Esophagus mucosa (tissue), 1 donor: ENCODE data around the gene PAGR1. TPM values are rescaled to one million over a fixed set of nuclear protein-coding genes. Genes with fewer than 3 reads are reported as not detected.
"Not testable (repeated sequence)": the region's sequence is repeated elsewhere in the genome, so short reads cannot be mapped to it uniquely, and the experiment has no call there.

Source experiments
- ATAC-seq: fragments of 200-7000 bp; cut with Tn5 transposase; one replicate; pipeline ENCODE4 v1.9.1; 2020
- total RNA-seq: library from RNA; stranded (reverse); gene quantifications from one replicate; pipeline ENCODE4 v1.2.4, GENCODE V29; 2023
- donor health status: DM: yes; HTN: yes; CAD: no.

The PAGR1 gene
- total RNA-seq, 1 donor from 2014 or later: 13.4 TPM

DNA sequence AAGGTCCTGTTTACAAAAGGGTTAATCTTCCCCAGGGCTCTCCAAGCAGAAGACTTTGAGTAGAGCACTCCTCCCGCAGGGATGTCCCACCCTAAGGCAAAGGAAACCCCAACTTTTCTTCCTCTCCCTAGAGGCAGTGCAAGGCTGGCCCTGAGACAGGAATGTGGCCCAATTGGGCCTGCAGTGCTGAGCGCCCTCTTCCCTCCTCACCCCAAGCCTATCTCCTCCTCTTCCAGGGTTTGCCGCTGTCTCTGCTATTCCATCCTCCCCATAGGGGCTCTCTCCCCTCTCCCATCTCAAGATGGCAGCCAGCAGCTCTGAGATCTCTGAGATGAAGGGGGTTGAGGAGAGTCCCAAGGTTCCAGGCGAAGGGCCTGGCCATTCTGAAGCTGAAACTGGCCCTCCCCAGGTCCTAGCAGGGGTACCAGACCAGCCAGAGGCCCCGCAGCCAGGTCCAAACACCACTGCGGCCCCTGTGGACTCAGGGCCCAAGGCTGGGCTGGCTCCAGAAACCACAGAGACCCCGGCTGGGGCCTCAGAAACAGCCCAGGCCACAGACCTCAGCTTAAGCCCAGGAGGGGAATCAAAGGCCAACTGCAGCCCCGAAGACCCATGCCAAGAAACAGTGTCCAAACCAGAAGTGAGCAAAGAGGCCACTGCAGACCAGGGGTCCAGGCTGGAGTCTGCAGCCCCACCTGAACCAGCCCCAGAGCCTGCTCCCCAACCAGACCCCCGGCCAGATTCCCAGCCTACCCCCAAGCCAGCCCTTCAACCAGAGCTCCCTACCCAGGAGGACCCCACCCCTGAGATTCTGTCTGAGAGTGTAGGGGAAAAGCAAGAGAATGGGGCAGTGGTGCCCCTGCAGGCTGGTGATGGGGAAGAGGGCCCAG is 3.0 kb upstream of the PAGR1 start:
- ATAC-seq: no peak

DNA sequence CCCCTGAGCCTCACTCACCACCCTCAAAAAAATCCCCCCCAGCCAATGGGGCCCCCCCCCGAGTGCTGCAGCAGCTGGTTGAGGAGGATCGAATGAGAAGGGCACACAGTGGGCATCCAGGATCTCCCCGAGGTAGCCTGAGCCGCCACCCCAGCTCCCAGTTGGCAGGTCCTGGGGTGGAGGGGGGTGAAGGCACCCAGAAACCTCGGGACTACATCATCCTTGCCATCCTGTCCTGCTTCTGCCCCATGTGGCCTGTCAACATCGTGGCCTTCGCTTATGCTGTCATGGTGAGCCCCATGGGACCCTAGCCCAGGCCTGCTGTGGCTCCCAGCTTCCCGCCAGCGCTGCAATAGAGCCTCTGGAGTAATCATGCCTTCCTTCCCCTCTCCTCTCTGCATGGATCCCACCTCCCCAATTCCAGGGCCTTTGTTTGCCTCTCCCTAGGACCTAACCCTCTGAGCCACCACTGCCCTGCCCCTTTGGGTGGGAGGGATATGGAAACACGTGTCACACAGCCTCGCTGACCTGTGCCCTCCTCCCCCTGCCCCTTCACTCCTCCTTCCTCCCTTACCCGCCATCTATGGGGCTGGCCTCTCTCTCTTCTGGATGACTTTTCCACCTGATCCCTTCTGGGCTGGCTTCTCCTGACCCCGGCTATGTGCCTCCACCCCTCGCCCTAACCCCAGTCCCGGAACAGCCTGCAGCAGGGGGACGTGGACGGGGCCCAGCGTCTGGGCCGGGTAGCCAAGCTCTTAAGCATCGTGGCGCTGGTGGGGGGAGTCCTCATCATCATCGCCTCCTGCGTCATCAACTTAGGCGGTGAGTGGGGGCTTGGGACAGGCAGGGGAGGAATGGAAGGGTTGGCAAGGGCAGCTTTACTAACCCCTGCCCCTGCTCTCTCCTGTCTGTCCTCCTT is 2.0 kb upstream of the PAGR1 start:
- no peak for ATAC-seq

DNA sequence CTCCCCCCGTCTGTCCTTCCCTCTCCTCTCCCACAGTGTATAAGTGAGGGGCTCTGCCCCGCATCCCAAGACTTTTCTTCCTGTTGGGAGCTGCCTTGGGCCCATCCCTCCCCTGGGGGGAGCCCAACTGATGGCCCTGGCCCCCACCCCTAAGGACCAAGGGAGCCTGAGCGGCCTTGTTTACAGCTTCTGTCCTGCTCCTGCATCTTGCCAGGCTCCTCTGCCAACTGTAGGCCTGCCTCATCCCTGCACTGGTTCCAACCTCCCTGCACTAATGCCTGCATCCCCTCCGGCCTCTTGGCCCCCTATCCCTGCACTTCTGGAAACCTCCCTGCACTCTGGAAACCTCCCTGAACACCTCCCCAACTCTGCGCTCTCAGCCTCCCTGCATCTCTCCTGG is 1.4 kb upstream of the PAGR1 start:
- no peak for ATAC-seq

DNA sequence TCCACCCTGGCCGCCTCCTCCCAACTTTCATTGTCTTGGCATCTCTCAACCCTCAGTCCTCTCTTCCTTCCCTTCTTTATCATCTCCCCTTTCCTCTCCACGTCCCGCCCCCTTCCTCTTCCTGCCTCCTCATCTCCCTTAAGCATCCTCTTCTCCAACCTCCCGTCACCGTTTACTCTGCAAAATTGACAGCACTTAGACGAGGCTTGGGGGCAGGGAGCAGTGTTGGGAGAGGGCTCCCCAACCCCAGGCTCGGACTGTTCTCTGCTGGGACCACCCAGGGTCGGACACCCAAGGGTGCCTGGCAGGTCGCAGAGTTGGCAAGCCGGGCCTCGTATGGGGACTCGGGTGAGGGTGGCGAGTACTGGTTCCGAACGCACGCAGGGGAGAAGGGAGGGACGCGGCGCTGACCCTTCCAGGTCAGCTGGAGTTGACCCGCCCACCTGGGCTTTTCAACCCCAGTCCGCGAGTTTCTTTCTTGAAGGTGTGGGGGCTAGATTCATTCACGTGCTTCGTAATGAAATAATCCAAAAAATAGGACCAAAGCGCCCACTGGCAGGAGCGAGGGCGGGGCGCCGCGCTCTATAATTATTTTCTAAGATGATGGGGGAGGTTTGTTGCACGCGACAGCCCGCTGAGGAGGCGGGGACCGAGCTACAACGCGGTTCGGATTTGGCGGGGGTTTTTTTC is 775 bp upstream of the PAGR1 start:
- no peak for ATAC-seq

DNA sequence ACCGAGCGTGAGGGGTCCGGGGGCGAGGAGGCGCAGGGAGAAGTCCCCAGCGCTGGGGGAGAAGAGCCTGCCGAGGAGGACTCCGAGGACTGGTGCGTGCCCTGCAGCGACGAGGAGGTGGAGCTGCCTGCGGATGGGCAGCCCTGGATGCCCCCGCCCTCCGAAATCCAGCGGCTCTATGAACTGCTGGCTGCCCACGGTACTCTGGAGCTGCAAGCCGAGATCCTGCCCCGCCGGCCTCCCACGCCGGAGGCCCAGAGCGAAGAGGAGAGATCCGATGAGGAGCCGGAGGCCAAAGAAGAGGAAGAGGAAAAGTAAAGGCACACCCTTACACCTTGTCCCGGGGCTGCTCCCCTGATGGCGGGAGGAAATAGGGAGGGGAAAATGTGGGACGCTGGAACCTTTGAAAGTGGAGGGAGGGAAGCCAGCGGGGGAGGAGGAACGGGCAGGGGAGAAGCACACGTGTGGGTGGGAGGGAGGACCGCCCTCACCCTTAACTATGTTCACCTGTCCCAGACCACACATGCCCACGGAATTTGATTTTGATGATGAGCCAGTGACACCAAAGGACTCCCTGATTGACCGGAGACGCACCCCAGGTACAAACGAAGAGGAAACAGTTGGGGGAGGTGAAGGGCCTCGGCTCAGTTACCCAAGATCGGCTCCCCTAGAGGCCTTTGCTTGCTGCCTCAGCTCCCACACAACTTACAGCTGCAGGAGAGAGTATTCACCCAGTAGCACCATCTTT is 916 bp downstream of the PAGR1 start:
- ATAC-seq: peak; percentile 14

DNA sequence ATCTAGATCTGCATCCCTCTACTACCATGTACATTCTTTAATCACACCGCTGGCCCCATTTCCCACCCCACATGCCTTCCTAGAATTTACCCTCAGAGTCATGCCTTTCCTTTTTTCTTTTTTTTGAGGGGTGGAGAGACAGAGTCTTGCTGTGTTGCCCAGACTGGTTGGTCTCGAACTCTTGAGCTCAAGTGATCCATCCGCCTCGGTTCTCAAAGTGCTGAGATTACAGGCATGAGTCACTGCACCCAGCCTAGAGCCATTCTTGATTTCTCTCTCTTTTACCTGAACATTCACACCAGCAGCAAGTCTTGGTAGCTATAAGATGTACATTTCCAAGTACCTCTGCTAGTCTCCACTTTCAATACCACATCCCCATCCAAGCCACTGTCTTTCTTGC is 2.1 kb downstream of the PAGR1 start:
- ATAC-seq: no peak

DNA sequence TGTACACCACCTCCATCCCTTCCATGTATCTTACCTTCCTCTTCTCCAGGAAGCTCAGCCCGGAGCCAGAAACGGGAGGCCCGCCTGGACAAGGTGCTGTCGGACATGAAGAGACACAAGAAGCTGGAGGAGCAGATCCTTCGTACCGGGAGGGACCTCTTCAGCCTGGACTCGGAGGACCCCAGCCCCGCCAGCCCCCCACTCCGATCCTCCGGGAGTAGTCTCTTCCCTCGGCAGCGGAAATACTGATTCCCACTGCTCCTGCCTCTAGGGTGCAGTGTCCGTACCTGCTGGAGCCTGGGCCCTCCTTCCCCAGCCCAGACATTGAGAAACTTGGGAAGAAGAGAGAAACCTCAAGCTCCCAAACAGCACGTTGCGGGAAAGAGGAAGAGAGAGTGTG is 3.6 kb downstream of the PAGR1 start:
- ATAC-seq: no peak

DNA sequence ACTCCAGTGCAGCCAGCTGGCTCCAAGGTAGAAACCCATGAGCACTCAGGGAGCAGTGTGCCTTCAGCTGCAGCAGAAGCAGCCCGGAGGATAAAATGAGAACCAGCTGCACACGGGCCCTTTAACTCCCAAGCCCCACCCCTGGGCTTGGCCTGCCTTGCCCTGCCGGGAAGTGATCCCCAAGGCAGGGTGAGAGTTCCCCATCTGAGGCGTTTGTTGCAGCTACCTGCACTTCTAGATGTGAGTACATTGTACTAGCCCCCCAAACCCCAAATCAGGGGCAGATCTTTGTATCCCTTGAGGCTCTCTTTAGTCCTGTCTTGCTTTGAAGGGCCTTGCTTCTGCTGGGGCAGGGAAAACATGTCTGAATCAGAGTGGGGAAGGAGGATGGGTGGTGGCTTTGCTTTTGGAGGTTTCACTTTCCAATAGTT is 4.3 kb downstream of the PAGR1 start, which contains the start of gene MVP:
TSS of gene MVP (plus strand) at position 192 of the 431 bp plus-strand sequence. CDS start 10,088 bp downstream, outside the sequence.
- peak; percentile 50 for ATAC-seq

DNA sequence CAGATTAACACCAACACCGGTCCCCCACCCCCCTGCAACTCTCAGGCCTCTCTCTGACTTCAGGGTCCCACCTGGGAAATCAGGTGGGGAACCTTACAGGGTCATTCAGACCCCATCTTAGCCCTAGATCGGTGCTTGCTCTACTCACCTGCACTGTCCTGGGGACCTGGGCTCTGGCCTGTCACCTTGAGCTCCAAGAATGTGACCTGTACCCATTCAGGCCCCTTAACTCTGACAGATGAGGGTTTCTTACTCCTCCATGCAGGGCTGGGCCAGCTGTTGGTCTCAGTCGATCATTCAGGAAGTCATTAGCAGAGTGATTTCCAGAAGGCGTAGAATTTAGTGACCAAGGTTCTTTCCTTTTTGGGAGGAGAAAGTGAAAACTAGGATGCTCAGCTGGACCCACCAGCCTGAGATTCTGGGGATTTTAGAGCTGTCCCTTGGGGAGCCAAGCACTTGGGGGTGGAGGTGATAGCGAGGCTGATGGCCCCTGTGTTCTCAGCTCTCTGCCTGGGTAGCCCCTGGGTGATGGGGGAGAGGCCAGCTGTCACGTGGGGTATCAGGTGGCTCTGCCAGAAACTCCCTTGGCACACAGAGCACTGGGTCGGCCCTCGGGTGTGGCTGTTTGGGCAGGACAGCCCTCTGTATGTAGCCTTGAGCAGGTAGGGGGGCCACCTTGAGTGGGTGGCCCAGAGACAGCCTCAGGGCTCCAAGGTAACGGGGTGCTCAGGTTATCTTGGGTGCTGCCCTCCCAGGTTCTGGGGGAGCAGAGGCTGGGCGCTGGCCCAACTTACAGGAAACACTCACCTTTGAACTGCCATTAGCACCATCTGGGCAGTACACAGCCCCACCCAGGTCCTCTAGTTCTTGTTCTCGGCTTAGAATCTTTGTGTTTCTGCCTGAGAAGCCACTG is 5.0 kb downstream of the PAGR1 start:
- ATAC-seq: peak; percentile 59

DNA sequence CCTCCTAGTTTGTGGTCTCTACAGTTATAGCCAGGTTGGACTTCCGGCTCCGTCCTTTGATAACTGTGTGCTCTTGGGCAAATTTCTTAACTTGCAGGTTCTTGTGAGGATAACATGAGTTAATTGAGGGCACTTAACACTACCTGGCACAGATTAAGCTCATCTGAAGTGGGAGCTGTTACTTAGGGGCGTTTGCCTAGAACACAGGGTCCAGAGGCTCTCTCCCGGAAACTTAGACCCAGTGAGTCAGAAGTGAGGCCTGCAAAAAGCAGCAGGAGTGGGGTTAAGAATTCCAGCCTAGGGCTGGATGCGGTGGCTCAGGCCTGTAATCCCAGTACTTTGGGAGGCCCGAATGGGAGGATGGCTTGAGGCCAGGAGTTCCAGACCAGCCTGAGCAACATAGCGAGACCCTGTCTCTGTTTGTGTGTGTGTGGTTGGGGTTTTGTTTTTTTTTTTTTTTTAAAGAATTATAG is 5.7 kb downstream of the PAGR1 start:
- ATAC-seq: peak; percentile 30

DNA sequence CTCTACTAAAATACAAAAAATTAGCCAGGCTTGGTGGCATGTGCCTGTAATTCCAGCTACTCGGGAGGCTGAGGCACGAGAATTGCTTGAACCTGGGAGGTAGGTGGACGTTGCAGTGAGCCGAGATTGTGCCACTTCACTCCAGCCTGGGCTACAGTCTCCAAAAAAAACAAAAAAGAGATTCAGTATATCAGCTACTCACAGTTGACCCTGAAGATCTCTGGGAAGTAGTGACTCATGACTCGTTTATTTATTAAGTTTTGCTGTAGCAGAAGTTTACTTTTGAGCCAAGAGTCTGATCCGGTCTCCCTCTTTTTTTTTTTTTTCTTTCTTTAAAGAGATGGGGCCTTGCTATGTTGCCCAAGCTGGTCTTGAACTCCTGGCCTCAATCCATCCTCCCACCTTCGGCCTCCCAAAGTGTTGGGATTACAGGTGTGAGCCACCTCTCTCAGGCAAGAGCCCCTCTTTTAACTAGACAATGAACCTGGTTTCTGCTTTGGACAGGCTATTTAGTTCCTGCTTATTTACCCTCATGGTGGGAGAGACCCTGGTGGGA is 8.7 kb downstream of the PAGR1 start:
- no peak for ATAC-seq

DNA sequence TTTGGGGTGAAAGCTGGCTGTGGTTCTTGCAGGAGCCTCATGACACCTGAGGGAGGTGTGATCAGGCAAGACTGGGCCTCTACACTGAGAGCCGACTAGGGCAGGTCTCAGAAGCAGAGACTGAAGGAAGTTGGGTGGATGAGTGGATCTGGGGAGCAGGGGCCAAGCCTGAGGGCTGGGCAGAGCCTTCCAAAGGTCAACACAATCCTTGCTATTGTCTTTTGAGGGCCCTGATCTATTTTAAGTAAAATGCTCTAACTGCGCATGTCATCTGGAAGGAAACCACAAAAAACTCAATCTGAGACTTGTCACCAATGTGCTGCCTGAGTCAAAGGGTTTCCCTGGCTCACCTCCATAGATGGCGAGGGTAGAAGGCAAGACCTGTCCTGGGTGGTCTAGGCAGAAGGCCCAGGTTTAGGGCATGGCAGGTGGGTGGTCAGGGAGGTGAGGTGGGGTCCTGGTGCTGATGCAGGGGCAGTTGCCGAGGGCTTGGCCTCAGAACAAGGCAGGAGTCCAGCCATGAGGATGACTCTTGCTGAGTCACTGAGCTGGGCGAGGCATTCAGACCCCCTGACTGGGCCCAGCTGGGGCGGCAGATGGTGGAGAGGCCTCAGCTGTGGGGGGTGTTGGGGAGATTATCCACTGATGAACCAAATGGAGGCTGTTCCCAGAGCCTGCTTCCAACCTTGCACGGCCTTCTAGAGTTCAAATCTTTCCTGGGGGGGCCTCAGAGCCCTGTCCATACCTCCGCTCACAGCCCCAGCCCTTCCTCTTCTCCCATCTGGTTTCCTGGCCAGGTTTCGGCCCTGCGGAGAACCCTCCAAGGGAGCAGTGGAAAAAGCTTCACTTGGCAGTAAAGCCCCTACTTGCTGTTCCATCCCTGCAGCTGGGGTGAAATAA is 9.4 kb downstream of the PAGR1 start:
- peak; percentile 56 for ATAC-seq

DNA sequence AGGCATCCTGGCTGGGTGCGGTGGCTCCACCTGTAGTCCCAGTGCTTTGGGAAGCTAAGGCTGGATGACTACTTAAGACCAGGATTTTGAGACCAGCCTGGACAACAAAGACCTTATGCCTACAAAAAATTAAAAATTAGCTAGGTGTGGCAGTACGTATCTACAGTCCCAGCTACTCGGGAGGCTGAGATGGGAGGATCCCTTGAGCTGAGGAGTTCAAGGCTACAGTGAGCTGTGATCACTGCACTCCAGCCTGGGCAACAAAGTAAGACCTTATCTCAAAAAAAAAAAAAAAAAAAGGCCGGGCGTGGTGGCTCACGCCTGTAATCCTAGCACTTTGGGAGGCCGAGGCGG is 10.4 kb downstream of the PAGR1 start:
- no peak for ATAC-seq

DNA sequence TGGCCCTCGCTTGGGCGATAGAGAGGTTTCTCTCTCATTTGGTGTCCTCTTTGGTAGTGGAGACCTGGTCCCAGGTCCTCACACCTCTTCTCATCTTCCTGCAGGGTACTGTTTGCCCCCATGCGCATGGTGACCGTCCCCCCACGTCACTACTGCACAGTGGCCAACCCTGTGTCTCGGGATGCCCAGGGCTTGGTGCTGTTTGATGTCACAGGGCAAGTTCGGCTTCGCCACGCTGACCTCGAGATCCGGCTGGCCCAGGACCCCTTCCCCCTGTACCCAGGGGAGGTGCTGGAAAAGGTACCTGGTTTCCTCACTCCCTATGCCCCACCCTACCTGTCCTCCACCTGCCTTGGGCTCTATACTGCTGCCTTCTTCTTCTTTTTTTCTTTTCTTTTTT is 14.8 kb downstream of the PAGR1 start:
- peak; percentile 4 for ATAC-seq

DNA sequence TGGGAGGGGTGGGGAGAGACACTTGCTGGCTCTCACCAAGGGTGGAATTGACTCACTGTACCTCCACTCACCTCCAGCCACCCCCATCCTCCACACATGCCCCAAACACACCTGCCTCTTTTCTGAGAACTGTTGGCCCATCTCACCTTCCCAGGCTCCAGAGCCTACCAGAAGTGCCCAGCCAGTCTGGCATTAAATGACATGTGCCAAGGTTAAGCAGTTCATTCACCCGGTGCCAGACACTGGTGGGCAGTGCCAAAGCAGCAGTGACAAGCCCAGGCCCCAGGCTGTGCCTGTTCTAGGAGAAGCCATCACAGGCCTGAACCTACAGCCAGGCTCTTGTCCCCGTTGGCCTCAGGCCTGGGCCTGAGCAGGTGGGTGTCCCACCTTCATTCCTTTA is 15.5 kb downstream of the PAGR1 start:
- peak; percentile 39 for ATAC-seq

DNA sequence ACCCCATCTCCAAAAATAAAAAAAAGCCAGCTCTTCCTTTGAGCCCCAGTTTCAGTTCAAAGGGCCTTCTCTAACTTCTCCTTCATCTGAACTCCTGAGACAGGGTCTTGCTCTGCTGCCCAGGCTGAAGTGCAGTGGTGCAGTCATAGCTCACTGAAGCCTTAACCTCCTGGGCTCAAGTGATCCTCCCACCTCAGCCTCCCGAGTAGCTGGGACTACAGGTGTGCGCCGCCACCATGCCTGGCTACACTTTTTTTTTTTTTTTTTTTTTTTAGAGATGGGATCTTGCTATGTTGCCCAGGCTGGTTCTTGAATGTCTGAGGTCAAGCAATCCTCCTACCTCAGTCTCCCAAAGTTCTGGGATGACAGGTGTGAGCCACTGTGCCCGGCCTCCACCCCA is 17.3 kb downstream of the PAGR1 start:
- ATAC-seq: not testable (repeated sequence)

DNA sequence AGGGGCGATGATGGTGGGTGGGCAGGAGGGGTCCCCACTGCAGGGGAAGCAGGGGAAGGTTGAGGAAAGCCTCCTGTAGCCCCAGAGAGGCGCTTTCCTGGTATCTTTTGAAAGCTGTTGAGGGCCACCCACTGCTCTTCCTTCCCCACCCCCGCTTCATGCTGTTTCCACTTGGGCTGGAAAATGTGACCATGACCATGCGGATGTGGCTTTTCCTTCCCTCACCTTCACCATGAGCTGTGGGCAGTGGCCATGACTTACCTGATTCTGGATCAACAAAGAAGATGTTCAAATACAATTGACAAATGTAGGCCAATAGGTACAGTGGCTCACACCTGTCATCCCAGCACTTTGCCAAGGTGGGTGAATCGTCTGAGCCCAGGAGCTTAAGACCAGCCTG is 18.1 kb downstream of the PAGR1 start:
- ATAC-seq: no peak

DNA sequence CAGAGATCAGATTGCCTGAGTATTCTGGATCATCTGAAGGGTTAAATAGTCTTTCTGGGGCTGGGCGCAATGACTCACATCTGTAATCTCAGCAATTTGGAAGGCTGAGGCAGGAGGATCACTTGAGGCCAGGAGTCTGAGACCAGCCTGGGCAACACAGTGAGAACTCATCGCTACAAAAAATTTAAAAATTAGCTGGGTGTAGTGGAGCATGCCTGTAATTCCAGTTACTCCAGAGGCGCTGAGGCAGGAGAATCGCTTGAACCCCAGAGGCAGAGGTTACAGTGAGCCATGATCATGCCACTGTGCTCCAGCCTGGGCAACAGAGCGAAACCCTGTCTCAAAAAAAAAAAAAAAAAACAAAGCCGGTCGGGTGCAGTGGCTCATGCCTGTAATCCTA is 20.0 kb downstream of the PAGR1 start:
- ATAC-seq: no peak

DNA sequence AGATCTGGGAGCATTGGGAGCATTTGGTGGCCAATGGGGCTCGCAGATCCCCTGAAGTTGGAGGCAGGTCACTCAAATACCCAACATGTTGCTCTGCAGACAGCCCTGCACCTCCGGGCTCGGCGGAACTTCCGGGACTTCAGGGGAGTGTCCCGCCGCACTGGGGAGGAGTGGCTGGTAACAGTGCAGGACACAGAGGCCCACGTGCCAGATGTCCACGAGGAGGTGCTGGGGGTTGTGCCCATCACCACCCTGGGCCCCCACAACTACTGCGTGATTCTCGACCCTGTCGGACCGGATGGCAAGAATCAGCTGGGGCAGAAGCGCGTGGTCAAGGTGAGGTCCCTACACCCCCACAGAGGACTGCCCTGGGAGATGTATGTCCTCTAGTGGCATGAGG is 20.7 kb downstream of the PAGR1 start:
- ATAC-seq: no peak
